CD14-positive monocyte (primary cell): ENCODE data around the gene GUCY2F. TPM values are rescaled to one million over a fixed set of nuclear protein-coding genes. Genes with fewer than 3 reads are reported as not detected.

Experiments used
- DNase-seq, 3 donors: peaks; one replicate each; pipeline ENCODE4 v3.0.0-alpha.2; 2011 to 2022
- H2AFZ ChIP-seq: 2 replicates; pipeline ENCODE4 v1.6.0; 2012; ENCODE audit warnings: mild to moderate bottlenecking, low read depth, low read length, inconsistent platforms; ENCODE audit not compliant: insufficient read depth, poor library complexity, severe bottlenecking
- H3K27ac ChIP-seq, 2 donors: 1 replicate in 1 of 2; 2 replicates in 1 of 2; pipeline ENCODE4 v1.5.1; 2012 to 2013; ENCODE audit warnings: low read length in 2 of 2, control low read depth in 1 of 2, inconsistent platforms in 1 of 2, low read depth in 1 of 2, mild to moderate bottlenecking in 1 of 2
- H3K27me3 ChIP-seq, 2 donors: one replicate each; pipeline versions ENCODE4 v1.6.0 to v1.6.1; 2011 to 2013; ENCODE audit warnings: low read length in 2 of 2; ENCODE audit not compliant: control insufficient read depth in 2 of 2, insufficient read depth in 2 of 2
- H3K36me3 ChIP-seq, 2 donors: replicated peaks in 1 of 2; 1 replicate in 1 of 2; 2 replicates in 1 of 2; pipeline versions ENCODE4 v1.5.1 to v1.6.1; 2012 to 2013; ENCODE audit warnings: low read length in 2 of 2, control low read depth in 1 of 2, inconsistent platforms in 1 of 2, mild to moderate bottlenecking in 1 of 2; ENCODE audit not compliant: insufficient read depth in 2 of 2, control insufficient read depth in 1 of 2
- H3K4me1 ChIP-seq, 2 donors: 1 replicate in 1 of 2; 2 replicates in 1 of 2; pipeline versions ENCODE4 v1.5.1 to v1.6.1; 2012 to 2013; ENCODE audit warnings: low read length in 2 of 2, control low read depth in 1 of 2, inconsistent platforms in 1 of 2, mild to moderate bottlenecking in 1 of 2, moderate library complexity in 1 of 2; ENCODE audit not compliant: insufficient read depth in 2 of 2, control insufficient read depth in 1 of 2
- H3K4me2 ChIP-seq: replicated peaks from 2 replicates; pipeline ENCODE3; 2012; ENCODE audit warnings: low read length, moderate library complexity, mild to moderate bottlenecking; ENCODE audit not compliant: poor library complexity, severe bottlenecking; ENCODE audit errors: extremely low read depth
- H3K4me3 ChIP-seq, 3 experiments: fragments of 200-600 bp in 1 of 3; sonication (generic) in 1 of 3; replicated peaks in 1 of 3; 1 replicate in 2 of 3; 2 replicates in 1 of 3; pipeline ENCODE4 v1.5.1; 2011 to 2013; ENCODE audit warnings: low read length in 3 of 3, mild to moderate bottlenecking in 3 of 3, control low read depth in 2 of 3, low read depth in 2 of 3, inconsistent platforms in 1 of 3, moderate library complexity in 1 of 3
- H3K79me2 ChIP-seq: 2 replicates; pipeline ENCODE4 v1.6.0; 2012; ENCODE audit warnings: mild to moderate bottlenecking, control low read depth, inconsistent platforms, low read length, moderate library complexity; ENCODE audit not compliant: insufficient read depth
- H3K9ac ChIP-seq: 2 replicates; pipeline ENCODE4 v1.6.0; 2017; ENCODE audit warnings: low read length, mild to moderate bottlenecking; ENCODE audit not compliant: insufficient read depth, poor library complexity, severe bottlenecking
- H3K9me3 ChIP-seq, 2 donors: replicated peaks in 1 of 2; 1 replicate in 1 of 2; 2 replicates in 1 of 2; pipeline versions ENCODE4 v1.5.1 to v1.6.1; 2012 to 2013; ENCODE audit warnings: low read length in 2 of 2, control low read depth in 1 of 2; ENCODE audit not compliant: control insufficient read depth in 1 of 2, insufficient read depth in 1 of 2
- H4K20me1 ChIP-seq: 2 replicates; pipeline ENCODE4 v1.6.0; 2012; ENCODE audit warnings: mild to moderate bottlenecking, low read length, control low read depth, moderate library complexity; ENCODE audit not compliant: insufficient read depth
- H3K27ac Mint-ChIP-seq, 7 donors: one replicate each; pipeline ENCODE4 v1.8.0; 2020; ENCODE audit warnings: mild to moderate bottlenecking in 7 of 7, mixed read lengths in 7 of 7, moderate library complexity in 6 of 7, inconsistent platforms in 2 of 7
- H3K27me3 Mint-ChIP-seq, 3 donors: one replicate each; pipeline ENCODE4 v1.8.0; 2021 to 2022; ENCODE audit warnings: low read depth in 3 of 3, mild to moderate bottlenecking in 3 of 3, mixed read lengths in 3 of 3, moderate library complexity in 3 of 3, inconsistent platforms in 1 of 3
- H3K36me3 Mint-ChIP-seq, 2 donors: one replicate each; pipeline ENCODE4 v1.8.0; 2020; ENCODE audit warnings: mixed read lengths in 2 of 2, inconsistent platforms in 1 of 2, mild to moderate bottlenecking in 1 of 2
- H3K4me1 Mint-ChIP-seq: one replicate; pipeline ENCODE4 v1.8.0; 2020; ENCODE audit warnings: mild to moderate bottlenecking, mixed read lengths
- H3K4me3 Mint-ChIP-seq, 2 donors: one replicate each; pipeline ENCODE4 v1.8.0; 2020; ENCODE audit warnings: mild to moderate bottlenecking in 2 of 2, mixed read lengths in 2 of 2, moderate library complexity in 1 of 2
- H3K9me3 Mint-ChIP-seq, 7 donors: one replicate each; pipeline ENCODE4 v1.8.0; 2020 to 2022; ENCODE audit warnings: mixed read lengths in 7 of 7, mild to moderate bottlenecking in 6 of 7, moderate library complexity in 6 of 7, inconsistent platforms in 2 of 7
- CTCF ChIP-seq: fragments of 200-600 bp; IDR thresholded peaks from one replicate; pipeline ENCODE4 v1.8.0; 2022; ENCODE audit warnings: antibody characterized with exemption, mild to moderate bottlenecking
- WGBS: methylation state at CpG from one replicate; pipeline ENCODE4 v1.1.5; 2013; ENCODE audit warnings: missing lambda C conversion rate; ENCODE audit not compliant: insufficient coverage; 5-methylcytosine and 5-hydroxymethylcytosine counted together
- intact Hi-C, 2 donors: fragments of 100-400 bp; cut with micrococcal nuclease; formaldehyde crosslinking; loops; one replicate each; pipeline versions ENCODE4 v1.15.0 to v1.15.1; 2023
- polyA plus RNA-seq, 3 donors: library from polyadenylated mRNA; depleted of rRNA in 1 of 3; unstranded in 2 of 3; stranded (reverse) in 1 of 3; fragments of 300-500 nt in 2 of 3; fragments of >200 nt in 1 of 3; fragmentation: Illumina TruSeq in 2 of 3; gene quantifications; 1 replicate in 2 of 3; 2 replicates in 1 of 3; pipeline ENCODE4 v1.2.3, GENCODE V29; 2012 to 2021

GUCY2F gene
- polyA plus RNA-seq, 3 donors, result not detected

GRCh38 chrX:109344678-109345077 is 137.2 kb downstream of the GUCY2F start:
- Histone ChIP-seq H3K36me3 (no peaks in the 10 kb centered on the region), H3K79me2 (no peaks in the 10 kb centered on the region), H3K4me3 (no peak overlapping the region), H4K20me1 (no peaks in the 10 kb centered on the region), H3K9me3 (no peaks in the 10 kb centered on the region), H3K9ac (no peak overlapping the region), H2AFZ (no peak overlapping the region), H3K27ac (no peak overlapping the region), H3K4me1 (peaks cover 33 to 41% of the 10 kb centered on the region in 2 donors), H3K27me3 (no peaks in the 10 kb centered on the region), H3K4me2 (no peak overlapping the region)
- intact Hi-C loops, result no loop called here
- Mint-ChIP-seq H3K4me3 (no peak overlapping the region), H3K27me3 (peaks cover 0 to 5% (median 1%) of the 10 kb centered on the region in 3 donors), H3K4me1 (peaks cover 43% of the 10 kb centered on the region), H3K36me3 (no peaks in the 10 kb centered on the region), H3K9me3 (peaks cover 0 to 12% (median 3%) of the 10 kb centered on the region in 7 donors), H3K27ac (no peak overlapping the region)
- no peak for DNase-seq
- no peak for TF ChIP-seq CTCF
- 100% methylated on average over 1 of the region's 3 CpGs for WGBS

GRCh38 chrX:109344101-109344500 is 137.8 kb downstream of the GUCY2F start:
- no peaks in the 10 kb centered on the region for H3K9me3 ChIP-seq
- Mint-ChIP-seq H3K4me3 (no peak overlapping the region), H3K27me3 (peaks cover 0 to 5% (median 1%) of the 10 kb centered on the region in 3 donors), H3K9me3 (peaks cover 0 to 12% (median 3%) of the 10 kb centered on the region in 7 donors), H3K27ac (peak overlapping the region in 1 of 7 donors; percentile 30), H3K36me3 (no peaks in the 10 kb centered on the region), H3K4me1 (peaks cover 40% of the 10 kb centered on the region)
- H3K36me3 ChIP-seq, result no peaks in the 10 kb centered on the region
- no peaks in the 10 kb centered on the region for H3K79me2 ChIP-seq
- H3K9ac ChIP-seq, result no peak overlapping the region
- no peaks in the 10 kb centered on the region for H3K27me3 ChIP-seq
- no peaks in the 10 kb centered on the region for H4K20me1 ChIP-seq
- H3K4me3 ChIP-seq, result no peak overlapping the region
- intact Hi-C loops, result no loop called here
- H2AFZ ChIP-seq, result no peak overlapping the region
- TF ChIP-seq CTCF, result no peak
- DNase-seq, result no peak
- WGBS, result 0% methylated on average over 1 of the region's 1 CpG
- H3K4me1 ChIP-seq, result peaks cover 29 to 35% of the 10 kb centered on the region in 2 donors
- no peak overlapping the region for H3K4me2 ChIP-seq
- no peak overlapping the region for H3K27ac ChIP-seq
